Activated effector memory CD4-positive, alpha-beta T cell treated with Interleukin-2 at 50 U/mL for 16 hours (primary cell): ENCODE measurements around the gene ACSL4.
"Not testable (repeated sequence)": the region's sequence is repeated elsewhere in the genome, so short reads cannot be mapped to it uniquely, and the experiment has no call there.

Source experiments
- DNase-seq: peaks from one replicate; pipeline ENCODE4 v3.0.0-alpha.2; 2020

The ACSL4 gene

GRCh38 chrX:109732807-109733612 lies at the start of gene ACSL4:
TSS of gene ACSL4 (minus strand) at chrX:109733257. CDS start at chrX:109683363, 49,894 bp downstream.
- DNase-seq, result peak; percentile 79

- no peak for DNase-seq
Observed at GRCh38 chrX:109777749-109778148, 44.7 kb upstream of the ACSL4 start.

- DNase-seq, result no peak
Observed at GRCh38 chrX:109776986-109777385, 43.9 kb upstream of the ACSL4 start.

GRCh38 chrX:109776432-109776831 lies 43.4 kb upstream of the ACSL4 start:
- no peak for DNase-seq

DNA sequence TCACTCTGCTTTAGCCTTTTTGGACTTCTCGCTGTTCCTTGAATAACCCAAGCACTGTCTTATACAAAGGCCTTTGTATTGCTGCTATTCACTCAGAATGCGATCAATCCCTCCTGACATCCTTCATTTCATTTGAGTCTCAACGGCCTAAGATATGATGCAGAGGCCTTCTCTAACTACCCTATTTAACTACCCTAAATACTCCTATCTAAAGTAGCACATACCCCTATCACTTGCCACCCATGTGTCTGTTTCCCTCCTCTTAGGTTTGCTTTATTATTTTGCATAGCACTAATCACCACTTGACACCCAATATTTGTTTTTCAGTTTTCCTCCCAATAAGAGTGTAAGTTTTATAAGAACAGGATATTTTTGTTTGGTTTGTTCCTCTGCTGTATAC lies 42.3 kb upstream of the ACSL4 start:
- DNase-seq, result no peak

DNA sequence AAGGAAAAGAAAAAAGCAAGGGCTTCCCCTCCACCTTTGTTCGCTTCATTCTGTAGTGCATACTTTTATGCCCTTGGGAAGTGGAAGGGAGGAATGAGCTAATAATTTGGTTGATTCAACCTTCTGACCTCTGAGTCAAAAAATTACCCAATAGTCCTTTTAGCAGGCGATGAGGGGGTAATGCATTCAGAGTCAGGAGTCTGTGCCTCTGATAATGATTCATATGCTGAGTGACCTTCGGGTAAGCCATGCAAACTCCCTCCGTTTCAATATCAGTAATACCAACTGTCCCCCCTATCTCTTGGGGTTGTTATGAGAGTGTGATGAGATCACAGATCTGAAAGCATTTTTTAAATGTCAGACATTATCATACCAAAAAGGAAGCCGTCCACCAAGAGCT lies 41.6 kb upstream of the ACSL4 start:
- no peak for DNase-seq

- DNase-seq, result no peak
Observed at GRCh38 chrX:109774136-109774535, 41.1 kb upstream of the ACSL4 start.

DNA sequence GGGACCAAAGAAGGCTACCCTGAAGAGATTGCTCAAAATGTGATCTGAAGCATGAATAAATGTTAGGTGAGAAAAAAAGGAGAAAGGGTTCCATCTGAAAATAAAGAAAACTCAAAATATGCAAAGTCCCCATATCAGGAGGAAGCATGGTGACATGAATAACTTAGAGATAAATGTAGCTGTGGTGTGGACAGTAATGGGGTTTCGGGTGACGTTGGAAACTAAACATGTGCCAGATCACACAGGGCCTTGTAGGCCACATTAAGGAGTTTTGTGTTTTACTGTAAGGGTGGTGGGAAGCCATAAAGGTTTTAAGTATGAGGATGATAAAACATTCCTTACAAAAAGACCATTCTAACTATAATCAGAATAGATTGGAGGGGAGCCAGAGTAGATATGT lies 40.3 kb upstream of the ACSL4 start:
- DNase-seq, result no peak

GRCh38 chrX:109770780-109771179 lies 37.7 kb upstream of the ACSL4 start:
- no peak for DNase-seq

GRCh38 chrX:109760922-109761250 lies 27.8 kb upstream of the ACSL4 start:
- no peak for DNase-seq

- DNase-seq, result no peak
Observed at GRCh38 chrX:109760209-109760921, 27.3 kb upstream of the ACSL4 start.

GRCh38 chrX:109753256-109753655 lies 20.2 kb upstream of the ACSL4 start:
- DNase-seq, result no peak

- DNase-seq, result no peak
Observed at GRCh38 chrX:109751698-109752097, 18.6 kb upstream of the ACSL4 start.

DNA sequence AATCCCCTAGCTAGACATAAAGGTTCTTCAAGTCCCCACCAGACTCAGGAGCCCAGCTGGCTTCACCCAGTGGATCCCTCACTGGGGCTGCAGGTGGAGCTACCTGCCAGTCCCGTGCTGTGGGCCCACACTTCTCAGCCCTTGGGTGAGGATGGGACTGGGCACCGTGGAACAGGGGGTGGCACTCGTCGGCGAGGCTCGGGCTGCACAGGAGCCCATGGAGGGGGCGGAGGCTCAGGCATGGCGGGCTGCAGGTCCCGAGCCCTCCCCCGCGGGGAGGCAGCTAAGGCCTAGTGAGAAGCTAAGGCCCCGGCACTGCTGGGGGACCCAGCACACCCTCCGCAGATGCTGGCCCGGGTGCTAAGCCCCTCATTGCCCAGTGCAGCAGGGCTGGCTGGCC lies 16.1 kb upstream of the ACSL4 start:
- DNase-seq, result no peak

DNA sequence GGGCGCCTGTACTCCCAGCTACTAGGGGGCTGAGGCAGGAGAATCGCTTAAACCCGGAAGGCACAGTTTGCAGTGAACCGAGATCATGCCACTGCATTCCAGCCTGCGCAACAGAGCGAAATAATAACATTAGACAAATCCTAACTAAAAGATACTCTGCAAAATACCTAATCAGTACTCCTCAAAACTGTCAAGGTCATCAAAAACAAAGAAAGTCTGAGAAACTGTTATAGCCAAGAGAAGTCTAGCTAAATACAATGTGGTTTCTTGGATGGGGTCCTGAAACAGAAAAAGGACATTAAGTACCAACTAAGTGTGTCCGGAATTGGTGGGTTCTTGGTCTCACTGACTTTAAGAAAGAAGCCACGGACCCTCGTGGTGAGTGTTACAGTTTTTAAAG lies 14.6 kb upstream of the ACSL4 start:
- no peak for DNase-seq

DNA sequence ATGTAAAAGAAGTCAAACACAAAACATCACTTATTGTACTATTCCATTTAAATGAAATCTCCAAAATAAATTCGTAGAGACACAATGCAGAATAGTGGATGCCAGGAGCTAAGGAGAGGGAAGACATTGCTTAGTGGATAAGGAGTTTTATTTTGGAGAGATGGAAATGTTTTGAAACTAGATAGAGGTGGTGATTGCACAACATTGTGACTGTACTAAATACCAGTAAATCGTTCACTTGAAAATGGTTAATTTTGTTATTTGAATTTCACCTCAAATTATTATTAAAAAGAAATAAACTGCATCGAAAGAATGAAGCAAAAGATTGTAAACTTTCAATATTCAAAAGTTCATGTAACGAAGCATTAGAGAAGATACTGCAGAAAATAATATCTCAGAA lies 9.7 kb upstream of the ACSL4 start:
- DNase-seq, result no peak

- DNase-seq, result not testable (repeated sequence)
Observed at GRCh38 chrX:109740896-109741295, 7.8 kb upstream of the ACSL4 start.

GRCh38 chrX:109740433-109740809 lies 7.4 kb upstream of the ACSL4 start:
- DNase-seq, result no peak

GRCh38 chrX:109739625-109740432 lies 6.8 kb upstream of the ACSL4 start:
- no peak for DNase-seq

DNA sequence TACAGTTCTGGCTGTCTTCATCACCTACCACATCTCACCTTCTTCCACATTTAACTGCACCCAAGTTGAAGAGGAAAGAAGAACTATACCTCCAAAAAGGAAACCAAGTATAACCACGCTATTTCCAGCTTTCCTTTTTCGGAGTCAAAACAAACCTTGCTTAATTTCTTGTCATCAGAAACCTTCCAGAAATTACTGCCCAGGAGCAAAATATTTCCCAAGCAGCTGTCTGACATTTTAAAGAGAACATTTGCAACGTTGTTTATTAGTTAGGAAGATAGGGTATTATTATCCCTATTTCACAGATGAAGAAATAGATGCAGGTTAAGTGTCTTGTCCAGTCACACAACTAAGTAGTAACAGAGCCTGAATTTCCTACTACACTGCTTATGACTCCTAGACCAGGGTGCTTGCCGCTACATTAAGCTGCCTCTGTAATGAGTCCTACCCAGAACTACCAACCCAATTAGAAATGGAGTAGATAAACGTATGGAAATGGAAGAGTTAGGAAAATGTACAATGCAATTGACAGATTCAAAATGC lies 2.2 kb upstream of the ACSL4 start:
- DNase-seq, result no peak

- DNase-seq, result no peak
Observed at GRCh38 chrX:109733613-109734083, 591 bp upstream of the ACSL4 start.

DNA sequence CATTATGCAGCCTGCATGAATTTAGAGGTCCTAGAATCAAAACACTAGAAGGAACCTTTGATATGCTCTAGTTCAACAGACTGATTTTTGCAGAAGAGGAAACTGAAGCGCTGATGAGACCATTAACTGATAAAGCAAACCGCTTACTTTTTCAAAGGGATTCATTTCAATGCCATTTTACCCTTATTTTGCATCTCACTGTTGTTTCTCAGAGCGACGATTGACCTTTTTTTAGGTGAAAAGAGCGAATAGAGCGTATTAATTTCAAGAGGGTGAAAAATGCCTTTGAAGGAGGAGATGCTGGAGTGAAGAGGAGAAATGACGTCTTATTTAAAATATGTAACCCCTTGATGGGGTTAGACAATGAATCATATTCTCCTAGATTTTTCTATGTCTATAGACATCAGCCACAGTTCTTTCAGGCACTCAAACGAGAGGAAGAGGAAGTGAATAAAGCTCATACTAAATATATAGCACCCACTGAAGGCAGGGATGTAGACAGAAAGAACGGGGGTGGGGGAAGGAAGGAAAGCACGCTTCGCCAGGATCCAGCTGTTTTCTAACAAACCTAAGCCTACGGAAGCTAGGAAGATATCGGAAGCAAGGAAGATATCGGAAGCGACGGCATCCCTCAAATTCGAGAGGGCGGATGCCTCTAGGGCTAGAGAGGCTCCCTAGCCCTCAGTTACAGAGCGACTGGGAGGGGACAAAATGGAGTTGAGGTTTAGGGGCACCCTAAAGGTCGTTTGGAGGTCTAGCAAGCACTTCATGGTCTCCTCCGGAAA lies 848 bp downstream of the ACSL4 start:
- peak; percentile 6 for DNase-seq

DNA sequence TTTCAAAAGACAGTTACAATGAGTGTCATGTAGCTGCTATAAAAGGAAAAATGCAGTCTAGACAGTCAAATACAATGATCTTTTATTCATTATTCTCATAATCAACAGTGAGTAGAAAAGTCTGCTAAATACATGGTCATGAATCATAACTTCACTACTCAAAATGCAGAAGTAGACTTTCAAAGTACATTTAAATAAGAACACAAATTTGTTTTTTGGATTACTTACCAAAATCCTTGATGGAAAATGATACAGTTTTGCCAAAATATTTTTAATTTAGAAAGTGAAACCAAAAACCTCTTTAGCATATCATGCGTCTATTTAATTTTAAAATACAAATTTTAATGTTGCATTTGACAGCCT lies 4.9 kb downstream of the ACSL4 start:
- no peak for DNase-seq
